PFSK-1 (cell line): ENCODE data around the gene NOTCH2.

Source experiments
- POLR2AphosphoS5 ChIP-seq: IDR thresholded peaks from 2 replicates; pipeline ENCODE4 v1.6.1; 2012; ENCODE audit warnings: low read depth, mild to moderate bottlenecking, control low read depth, low read length, moderate library complexity
- TAF1 ChIP-seq: IDR thresholded peaks from 2 replicates; pipeline ENCODE4 v1.6.1; 2012; ENCODE audit warnings: low read length, control low read depth, borderline replicate concordance; ENCODE audit not compliant: insufficient read depth
- TF ChIP-seq, protein P1 (sequence below), 2 experiments: IDR thresholded peaks; 2 replicates each; pipeline versions ENCODE4 v1.6.1 to v1.8.0; 2011 to 2012; ENCODE audit warnings: low read depth in 2 of 2, low read length in 2 of 2, control low read depth in 1 of 2, inconsistent platforms in 1 of 2, mild to moderate bottlenecking in 1 of 2, moderate library complexity in 1 of 2; ENCODE audit not compliant: insufficient read depth in 1 of 2

- no peak for TF ChIP-seq TAF1
- TF ChIP-seq POLR2AphosphoS5: no peak
- TF ChIP-seq, protein P1, sequence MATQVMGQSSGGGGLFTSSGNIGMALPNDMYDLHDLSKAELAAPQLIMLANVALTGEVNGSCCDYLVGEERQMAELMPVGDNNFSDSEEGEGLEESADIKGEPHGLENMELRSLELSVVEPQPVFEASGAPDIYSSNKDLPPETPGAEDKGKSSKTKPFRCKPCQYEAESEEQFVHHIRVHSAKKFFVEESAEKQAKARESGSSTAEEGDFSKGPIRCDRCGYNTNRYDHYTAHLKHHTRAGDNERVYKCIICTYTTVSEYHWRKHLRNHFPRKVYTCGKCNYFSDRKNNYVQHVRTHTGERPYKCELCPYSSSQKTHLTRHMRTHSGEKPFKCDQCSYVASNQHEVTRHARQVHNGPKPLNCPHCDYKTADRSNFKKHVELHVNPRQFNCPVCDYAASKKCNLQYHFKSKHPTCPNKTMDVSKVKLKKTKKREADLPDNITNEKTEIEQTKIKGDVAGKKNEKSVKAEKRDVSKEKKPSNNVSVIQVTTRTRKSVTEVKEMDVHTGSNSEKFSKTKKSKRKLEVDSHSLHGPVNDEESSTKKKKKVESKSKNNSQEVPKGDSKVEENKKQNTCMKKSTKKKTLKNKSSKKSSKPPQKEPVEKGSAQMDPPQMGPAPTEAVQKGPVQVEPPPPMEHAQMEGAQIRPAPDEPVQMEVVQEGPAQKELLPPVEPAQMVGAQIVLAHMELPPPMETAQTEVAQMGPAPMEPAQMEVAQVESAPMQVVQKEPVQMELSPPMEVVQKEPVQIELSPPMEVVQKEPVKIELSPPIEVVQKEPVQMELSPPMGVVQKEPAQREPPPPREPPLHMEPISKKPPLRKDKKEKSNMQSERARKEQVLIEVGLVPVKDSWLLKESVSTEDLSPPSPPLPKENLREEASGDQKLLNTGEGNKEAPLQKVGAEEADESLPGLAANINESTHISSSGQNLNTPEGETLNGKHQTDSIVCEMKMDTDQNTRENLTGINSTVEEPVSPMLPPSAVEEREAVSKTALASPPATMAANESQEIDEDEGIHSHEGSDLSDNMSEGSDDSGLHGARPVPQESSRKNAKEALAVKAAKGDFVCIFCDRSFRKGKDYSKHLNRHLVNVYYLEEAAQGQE (IDR thresholded peaks at IDR 0.05; ENCODE audit: insufficient read depth in 1 of 2, low read depth in 2 of 2, low read length in 2 of 2): no peak
Observed at GRCh38 chr1:119874186-119874585, 195.3 kb downstream of the NOTCH2 start.
